ENCODE results near the gene DRD3. TPM values are rescaled to one million over a fixed set of nuclear protein-coding genes. Genes with fewer than 3 reads are reported as not detected.

Gene DRD3
- total RNA-seq, 1 donor from 2014 or later, result not detected

DNA sequence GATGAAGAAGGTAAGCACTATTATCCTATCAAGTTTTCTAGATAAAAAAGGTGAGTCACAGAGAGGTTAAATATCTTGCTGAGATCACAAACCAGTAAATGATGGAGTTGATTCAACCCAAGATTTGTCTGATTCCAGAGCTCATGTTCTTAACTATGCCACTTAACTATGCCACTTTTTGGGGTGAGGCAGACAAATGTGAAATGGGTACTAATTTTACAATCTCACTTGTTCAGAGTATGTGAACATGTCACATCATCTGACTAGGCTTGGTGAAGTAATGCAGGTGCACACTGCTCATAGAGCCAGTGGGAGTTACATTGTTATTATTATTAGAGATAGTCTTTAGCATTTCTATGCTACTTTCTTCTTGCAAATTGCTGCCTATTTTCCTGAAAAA lies 2.0 kb downstream of the DRD3 start:
- DNase-seq, result no peak

DNA sequence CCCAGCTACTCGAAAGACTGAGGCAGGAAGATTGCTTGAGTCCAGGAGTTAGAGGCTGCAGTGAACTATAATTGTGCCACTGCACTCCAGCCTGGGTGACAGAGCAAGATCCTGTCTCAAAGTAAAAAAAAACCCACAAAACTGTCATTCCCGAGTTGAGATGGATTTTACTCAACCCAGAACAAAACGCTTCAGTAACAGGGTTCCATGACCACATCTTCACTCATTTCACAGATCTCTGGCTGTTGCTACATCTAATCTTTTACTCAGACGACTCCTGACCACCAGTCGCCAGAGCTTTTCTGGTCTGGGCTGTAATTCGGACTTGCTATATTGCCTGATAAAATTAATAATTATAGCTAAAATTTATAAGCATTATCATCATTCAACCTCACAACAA lies 2.4 kb downstream of the DRD3 start:
- DNase-seq, result no peak

DNA sequence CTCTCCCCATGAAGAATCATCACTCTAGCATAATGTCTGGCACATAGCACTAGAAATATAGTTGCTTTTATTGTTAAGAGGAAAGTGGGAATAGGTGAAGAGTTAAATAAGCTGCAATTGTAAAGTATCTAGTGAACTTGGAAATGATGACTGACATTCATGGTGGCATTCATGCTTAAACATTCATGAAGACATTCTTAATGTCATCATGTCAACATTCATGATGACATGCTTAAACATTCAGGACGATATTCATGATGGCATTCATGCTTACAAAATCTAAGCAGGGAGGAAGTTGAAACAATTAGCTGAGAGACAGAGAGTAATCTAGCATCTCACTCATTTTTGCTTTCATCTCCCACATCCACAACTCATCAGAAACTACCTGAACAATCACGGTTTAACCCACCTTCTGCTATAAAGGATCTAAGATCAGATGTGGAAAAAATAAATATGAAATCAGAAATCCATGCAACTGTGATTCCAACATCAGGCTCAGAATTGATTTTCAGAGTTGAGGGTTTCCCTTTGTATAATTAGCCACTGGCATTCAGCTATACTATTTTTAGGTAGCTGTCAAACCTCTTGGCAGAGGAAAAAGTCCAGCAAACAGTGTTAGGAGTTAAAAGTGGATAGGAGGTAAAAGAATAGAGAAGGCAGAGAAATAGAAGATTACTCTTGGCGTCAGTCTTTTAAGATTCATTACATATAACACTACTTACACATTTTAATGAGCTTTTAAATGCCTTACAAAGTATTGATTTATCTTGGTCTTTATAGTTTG lies 3.5 kb downstream of the DRD3 start:
- no peak for DNase-seq

DNA sequence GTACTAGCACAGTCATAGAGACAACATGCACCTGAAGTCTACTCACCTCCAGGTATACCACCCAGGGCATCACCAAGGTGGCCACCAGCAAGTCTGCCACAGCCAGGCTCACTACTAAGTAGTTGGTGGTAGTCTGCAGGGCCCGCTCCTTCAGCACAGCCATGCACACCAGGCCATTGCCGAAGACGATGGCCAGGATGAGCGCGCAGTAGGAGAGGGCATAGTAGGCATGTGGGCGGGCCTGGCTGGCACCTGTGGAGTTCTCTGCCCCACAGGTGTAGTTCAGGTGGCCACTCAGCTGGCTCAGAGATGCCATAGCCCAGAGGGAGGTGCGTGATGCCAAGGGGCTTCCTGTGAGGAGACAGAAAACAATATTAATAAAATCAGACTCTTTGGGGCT lies 7.2 kb downstream of the DRD3 start:
- DNase-seq, result no peak

DNA sequence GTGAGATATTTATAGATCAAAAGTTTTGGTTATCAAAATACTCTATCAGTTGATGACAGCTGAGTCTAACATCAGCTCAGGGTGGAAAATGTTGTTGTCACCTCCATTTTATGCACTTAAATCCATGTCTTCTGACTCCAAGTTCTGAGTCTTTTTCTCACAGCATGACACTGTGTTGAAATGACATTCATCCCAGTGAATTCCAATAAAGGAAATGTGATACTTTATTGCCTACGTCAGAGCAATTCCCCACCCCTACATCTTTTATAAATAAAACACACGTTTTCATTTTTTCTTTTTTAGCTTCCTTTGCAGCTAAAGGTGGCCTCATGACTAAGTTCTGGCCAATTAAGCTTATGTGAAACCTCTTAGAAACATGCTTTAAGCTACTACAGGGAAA lies 10.7 kb downstream of the DRD3 start:
- no peak for DNase-seq

DNA sequence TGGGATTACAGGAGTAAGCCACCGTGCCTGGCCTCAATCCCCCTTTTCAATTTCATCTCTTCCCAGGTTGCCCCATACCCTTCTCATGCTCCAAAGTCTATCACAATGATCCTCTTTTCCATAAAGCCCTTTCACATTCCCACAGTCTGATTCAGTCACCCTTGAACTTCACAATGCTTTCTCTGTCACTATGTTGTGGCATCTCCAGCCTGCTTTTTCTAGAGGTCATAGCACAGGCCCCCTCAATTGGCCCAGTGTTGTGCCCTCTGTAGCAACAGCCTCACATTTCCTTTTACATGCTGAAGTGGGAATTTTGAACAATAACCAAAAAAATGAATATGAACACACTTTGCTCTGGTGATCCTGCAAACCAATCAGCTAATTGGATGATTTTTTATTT lies 21.5 kb downstream of the DRD3 start:
- no peak for DNase-seq

DNA sequence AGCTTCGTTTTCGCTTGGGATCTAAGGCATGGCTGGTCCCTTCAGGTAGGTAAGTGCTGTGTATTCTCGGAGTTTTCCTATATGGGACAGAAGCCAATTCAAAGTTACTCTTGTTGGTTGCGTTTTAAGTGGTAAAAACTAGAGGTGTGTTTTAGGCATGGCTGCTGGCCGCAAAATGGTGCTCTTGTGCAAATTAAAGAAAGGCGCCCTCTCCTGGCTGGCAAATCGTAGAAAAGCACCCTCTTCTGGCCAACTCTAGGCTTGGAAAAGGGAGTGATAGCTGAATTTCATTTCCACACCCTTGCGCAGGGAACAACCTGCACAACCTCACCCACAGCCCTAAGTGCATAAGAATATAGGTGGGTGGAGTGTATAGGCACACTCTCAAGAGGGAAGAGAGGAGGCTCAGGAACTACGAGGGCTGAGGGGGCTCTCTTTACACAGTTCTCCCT lies 23.5 kb downstream of the DRD3 start:
- peak; percentile 73 for DNase-seq

DNA sequence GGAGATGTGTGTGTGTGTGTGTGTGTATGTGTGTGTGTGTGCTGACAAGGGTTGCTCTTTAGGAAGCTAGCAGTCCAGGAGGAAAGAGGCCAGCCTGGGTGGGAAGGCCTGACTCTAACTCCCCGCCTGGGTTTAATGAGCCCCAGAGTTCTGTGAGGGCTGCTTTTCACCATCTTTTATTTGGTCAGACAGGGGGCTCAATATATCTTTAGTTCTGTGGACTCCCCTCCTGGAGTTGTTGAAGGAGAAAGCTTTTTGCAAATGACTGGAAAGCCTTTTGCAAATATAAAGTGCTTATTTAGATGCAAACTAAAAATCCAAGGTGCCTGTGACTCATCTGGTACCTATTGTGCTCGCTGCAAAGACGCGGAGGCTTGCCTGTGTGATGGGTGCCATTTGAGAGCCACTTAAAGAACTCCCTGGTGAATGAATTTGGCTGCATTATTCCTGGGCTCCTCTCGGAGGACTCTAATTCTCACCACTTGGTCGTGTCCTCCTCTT lies 24.5 kb downstream of the DRD3 start:
- no peak for DNase-seq

DNA sequence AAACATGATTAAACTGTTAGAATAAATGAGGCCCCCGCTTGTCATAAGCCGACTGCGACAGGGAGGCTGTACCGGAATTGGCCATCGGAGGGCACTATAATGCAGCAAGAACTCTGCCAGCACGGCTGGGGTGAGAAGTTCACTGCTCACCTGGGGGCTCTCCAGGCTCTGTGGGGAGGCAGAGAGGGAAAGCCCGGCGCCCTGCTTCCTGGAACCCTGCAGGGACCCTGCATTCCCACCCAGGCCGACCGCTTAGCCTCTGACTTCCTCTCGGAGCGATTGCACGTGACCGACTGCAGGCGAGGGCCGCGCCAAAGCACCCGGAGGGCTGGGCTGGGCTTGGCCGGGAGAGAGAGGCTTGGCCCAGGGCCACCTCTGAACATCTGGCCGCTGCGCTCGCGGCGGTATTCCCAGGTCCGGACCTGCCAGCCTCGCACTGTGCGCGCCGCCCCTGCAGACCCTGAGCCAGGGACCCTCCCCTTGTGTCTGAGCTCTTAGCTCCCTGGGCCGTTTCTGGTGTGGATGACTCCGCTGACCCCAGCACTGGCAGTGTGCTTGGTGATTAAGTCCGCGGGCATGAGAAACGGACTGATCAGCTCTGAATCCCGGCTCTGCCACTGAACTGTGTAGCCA lies 26.2 kb downstream of the DRD3 start:
- peak; percentile 88 for DNase-seq

DNA sequence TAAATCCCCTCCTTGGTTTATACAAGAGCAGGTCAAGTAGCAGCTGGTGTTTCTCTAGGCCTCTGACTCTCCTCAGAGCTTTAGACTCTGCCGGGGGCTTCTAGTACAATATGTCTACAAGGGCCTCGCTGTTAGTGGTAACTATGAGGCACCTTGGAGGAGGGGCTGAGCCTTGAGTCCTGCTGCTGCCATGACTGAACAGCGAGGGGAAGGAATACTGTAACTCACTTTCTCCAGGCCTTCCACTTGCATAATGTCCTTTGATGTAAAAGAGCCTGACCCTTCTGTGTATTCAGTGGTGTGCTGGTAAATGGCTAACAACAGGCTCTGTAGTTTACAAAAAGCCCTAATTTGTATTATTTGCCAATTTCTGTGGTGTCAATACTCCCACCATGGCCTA lies 27.8 kb downstream of the DRD3 start:
- DNase-seq, result no peak

DNA sequence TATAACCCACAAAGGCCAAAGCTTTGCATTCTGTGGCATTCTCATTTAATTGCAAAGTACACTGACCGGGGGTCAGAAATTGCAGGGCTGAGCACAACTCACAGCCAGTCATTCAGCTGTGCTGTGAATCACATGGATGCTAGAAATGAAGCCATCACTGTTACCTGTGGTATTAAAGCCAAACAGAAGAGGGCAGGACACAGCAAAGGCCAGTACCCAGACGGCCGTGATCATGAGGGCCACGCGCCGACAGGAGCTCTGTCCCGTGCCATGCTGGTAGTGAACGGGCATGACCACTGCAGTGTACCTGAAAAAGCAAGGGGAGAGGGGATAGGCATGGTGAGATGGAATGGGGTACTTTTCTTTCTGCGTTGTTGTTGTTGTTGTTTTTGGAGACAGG lies 31.6 kb downstream of the DRD3 start:
- DNase-seq, result no peak

DNA sequence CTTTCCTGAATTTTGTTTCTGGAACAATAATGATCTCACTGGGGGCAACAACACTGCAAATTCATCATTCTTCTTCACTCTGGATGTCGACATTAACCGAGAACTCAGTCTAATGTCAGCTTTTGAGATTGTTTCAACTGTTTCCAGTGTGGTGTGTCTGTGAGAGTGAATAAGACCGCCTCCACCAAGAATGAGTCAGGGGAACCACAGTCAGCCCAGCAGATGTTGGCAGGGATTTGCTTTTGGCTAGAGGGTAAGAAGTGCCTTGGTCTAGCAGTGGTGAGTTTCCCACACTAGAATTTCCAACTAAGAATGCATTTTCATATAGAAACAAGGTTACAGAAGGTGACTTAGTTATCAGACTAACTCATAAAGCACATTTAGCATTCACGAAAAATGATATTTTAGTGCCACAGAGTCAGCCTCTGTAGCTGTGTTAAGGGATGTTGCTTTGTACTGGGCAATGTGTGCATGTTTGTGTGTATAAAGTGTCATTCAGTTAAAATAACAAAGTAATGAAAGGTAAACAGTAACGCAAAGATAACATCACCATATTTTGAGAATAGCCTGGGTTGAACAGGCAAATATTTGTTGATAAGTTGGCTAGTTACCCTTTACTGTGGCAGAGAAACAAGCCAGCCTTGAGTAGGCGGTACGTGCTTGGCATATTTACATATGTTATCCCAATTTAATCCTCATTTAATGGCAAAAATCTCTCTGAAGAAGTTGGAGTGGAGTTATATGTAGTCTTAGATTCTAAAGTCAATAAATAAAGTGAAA lies 33.8 kb downstream of the DRD3 start:
- peak; percentile 64 for DNase-seq

DNA sequence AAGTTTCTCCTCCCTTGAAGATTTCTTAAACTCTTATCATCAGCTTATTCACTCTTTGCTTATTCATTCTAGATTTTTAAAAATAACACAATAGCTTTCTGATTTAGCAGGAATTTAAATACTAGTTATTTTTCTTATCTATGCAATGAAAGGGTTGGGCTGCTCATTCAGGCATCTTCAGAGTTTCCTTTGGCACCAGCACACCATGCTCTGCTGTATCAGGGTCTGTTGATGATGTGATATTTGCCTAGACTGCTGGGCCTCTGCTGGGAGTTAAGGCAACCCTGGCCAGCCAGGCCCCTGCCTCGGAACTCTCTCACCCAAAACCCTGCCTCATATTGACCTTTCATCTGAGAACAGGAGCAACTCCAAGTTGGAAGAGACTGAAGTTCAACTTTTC lies 35.0 kb downstream of the DRD3 start:
- DNase-seq, result no peak

DNA sequence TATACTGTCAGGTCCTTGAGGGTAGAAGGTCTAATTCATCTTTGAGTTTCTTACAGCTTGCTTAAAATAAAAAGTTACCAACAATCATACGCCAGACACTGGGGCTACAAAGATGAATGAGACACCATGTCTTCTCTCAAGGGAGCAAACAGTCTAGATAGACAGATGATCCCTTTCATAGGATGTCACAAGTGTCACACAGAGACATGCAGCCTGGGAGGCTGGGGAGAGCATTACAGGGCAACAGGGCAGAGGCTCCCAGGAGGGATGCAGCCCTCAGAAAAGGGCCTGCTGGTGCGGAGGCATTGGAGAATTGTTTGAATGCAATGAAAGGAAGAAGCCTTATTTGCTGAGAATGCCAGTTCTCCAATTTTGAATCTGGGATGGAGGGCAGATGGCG lies 39.0 kb downstream of the DRD3 start:
- DNase-seq, result no peak

DNA sequence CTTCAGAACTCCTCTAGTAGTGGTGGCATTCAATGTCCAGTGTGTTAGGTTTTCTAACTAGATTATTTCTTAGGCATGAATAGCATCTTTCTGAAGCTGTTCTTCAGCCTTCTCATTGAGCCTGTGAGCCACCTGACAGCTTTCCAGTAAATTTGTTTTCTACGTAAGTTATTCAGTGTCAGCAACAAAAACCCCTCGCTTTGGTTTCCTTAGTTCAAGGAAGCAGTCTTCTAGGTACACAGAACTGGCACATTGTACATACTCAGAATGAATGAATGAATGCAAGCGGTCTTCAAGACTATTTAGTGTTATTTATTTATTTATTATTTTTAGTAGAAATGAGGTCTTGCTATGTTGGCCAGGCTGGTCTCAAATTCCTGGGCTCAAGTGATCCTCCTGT lies 44.9 kb downstream of the DRD3 start:
- DNase-seq, result no peak

DNA sequence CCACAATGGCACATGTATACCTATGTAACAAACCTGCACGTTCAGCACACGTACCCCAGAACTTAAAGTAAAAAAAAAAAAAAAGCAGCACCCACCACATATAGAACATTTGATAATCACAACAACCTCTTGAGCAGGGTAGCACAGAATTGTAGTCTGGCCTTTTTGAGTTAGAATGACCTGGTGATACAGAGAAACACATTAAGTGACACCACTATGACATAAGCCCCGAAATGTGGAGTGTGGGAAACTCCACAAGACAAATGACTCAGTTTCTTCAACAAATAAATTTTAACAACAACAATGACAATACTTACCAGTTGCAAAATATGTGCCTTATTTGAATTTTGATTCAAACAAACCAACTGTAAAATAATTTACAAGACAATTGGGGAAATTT lies 46.4 kb downstream of the DRD3 start:
- DNase-seq, result no peak

DNA sequence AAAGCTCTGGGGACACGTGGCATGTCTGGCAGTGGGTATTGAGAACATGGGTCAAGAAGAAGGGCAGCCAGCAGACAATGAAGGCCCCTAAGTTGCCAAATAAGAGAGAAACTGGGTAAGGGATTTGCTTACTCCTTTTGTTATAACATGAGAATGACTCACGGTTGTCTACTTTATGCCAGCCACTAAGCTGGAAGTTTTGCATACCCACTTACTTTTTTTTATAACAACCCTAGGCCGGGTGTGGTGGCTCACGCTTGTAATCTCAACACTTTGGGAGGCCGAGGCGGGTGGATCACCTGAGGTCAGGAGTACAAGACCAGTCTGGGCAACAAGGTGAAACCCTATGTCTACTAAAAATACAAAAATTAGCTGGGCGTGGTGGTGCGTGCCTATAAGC lies 50.0 kb downstream of the DRD3 start:
- peak; percentile 5 for DNase-seq

DNA sequence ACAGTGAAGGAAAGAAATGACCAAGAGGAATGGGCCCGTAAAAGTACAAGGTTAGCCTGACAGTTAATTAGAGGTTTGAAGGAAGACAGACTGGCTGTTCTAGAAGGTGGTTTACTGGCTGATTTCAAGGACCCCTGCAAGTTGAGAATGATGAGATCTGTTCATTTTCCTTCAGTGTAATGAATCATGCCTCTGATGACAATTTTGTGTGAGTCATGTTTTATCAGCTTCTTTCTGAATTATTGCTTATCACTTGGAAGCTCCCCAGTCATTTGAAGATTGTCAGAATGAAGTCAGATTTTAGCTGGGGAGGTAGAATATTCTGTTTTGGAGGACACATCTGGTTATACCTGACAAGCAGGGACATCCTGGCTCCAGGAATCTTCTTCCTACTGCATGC lies 50.6 kb downstream of the DRD3 start:
- peak; percentile 44 for DNase-seq

DNA sequence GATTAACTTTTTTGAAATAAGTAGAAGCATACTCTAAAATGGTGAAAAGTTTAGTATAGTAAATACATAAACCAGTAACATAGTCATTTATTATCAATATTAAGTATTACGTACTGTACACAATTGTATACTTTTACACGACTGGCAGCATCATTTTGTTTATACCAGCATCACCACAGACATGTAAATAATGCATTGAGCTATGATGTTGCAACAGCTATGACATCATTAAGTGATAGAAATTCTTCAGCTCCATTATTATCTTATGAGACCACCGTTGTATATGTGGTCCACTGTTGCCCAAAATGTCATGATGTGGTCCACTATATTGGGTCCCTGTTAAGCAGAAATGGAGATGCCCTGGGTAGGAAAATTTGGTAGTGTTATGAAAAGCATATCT lies 51.3 kb downstream of the DRD3 start:
- DNase-seq, result no peak

DNA sequence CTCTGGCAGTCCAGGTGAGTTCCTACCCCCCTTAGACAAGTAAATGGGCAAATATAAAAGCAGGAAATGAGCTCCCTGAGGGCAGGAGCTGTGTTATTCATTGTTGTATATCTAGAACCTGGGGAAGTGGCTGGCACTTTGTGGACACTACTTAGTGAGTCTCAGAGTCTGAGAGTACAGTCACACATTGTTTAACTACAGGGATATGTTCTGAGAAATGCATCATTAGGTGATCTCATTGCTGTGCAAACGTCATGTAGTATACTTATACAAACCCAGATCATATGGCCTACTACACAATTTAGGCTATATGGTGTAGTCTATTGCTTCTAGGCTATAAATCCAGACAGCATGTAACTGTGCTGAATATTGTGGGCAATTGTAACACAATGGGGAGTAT lies 52.4 kb downstream of the DRD3 start:
- DNase-seq, result no peak

DNA sequence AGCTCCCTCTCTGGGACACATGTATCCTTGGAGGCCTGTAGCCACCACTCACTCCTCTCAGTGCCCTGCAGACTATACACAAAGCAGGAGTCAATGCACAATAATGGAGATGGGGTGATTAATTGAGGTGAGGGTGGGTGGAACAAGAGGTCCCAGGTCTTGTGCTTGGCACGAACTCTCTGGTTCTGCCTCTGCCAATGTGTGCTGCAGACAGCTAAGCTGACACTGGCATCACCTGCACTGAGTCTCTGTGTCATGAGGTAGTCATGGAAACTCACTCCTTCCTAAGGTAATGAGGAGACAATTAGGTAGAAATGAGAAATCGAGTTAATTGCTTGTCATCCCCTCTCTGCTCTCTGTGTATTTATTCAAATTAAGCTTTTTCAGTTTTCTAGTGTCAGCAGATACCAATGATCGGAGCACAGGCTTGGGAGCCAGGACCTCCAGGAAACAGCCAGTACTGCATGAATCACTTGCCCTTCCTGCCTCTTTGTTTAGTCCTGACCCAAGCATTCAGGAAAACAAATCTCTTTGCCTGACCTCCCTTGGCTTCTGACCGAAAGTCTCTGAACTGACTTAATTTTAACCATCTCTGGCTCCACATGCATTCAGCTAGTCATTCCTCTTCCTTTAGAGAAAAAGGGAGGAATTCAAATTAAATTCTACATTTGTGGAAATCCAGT lies 56.7 kb downstream of the DRD3 start:
- DNase-seq, result peak; percentile 95

DNA sequence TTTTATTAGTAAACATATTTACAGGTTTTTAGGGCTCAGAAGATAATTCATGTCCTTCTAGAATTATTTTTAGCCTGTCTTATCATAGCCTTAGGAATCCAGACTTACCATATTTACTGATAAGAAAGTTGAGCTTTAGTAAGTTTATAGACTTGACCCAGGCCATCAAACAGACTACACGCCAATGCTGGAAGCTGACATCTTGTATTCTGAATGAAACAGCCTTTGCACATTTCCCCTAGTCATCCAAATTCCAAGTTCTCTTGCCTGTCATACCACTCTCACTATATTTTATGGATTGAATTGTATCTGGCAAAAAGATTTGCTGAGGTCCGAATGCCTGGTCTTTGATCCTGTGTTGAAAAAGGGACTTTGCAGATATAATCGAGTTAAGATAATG lies 58.6 kb downstream of the DRD3 start:
- DNase-seq, result no peak

DNA sequence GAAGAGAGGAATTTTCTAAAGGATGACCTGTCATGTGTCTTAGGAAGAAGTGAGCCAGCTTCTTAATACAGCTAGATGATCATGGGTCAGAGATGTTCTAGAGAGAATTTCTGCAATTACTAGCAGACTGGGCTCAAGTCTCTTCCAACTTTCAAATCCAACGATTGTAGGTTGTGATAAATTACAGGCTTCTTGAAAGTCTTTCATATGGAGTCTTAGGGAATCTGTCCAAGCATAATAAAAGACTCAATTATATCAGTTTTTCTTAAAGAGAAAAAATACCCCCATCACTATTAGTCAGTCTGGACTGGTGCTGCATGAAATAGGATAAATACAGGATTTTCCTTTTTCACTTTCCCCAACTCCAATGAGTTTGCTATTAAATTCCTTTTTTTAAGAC lies 59.1 kb downstream of the DRD3 start:
- no peak for DNase-seq
